Sigmoid colon (tissue), 7 donors: ENCODE data around the gene APPBP2. TPM values are rescaled to one million over a fixed set of nuclear protein-coding genes. Genes with fewer than 3 reads are reported as not detected.
A peak's percentile ranks its signal among the peaks of the same experiment; 100 is the strongest.

Source experiments
- DNase-seq: peaks from one replicate; pipeline ENCODE4 v3.0.0-alpha.2; 2019
- H3K27ac ChIP-seq, 4 donors: fragments of 200-600 bp; sonication (generic); one replicate each; pipeline ENCODE4 v1.5.1; 2016 to 2019; ENCODE audit warnings: mild to moderate bottlenecking in 1 of 4
- H3K27me3 ChIP-seq, 3 donors: fragments of 200-600 bp; sonication (generic); one replicate each; pipeline ENCODE4 v1.5.1; 2019; ENCODE audit warnings: mild to moderate bottlenecking in 1 of 3
- H3K36me3 ChIP-seq, 4 donors: fragments of 200-600 bp; sonication (generic); one replicate each; pipeline ENCODE4 v1.5.1; 2016 to 2019
- H3K4me1 ChIP-seq, 4 donors: fragments of 200-600 bp; sonication (generic); one replicate each; pipeline ENCODE4 v1.5.1; 2017 to 2019
- H3K4me3 ChIP-seq, 4 donors: fragments of 200-600 bp; sonication (generic); one replicate each; pipeline ENCODE4 v1.5.1; 2017 to 2019; ENCODE audit warnings: mild to moderate bottlenecking in 2 of 4, moderate library complexity in 1 of 4
- H3K9me3 ChIP-seq, 4 donors: fragments of 200-600 bp in 3 of 4; sonication (generic) in 3 of 4; one replicate each; pipeline versions ENCODE4 v1.5.1 to v1.6.1; 2013 to 2019
- CTCF ChIP-seq, 4 experiments: fragments of 450-650 bp in 3 of 4; fragments of 200-600 bp in 1 of 4; IDR thresholded peaks; one replicate each; pipeline ENCODE4 v1.5.1; 2016 to 2019; ENCODE audit warnings: antibody characterized with exemption in 4 of 4, mild to moderate bottlenecking in 3 of 4, moderate library complexity in 2 of 4
- EP300 ChIP-seq, 4 donors: sonication (generic); formaldehyde crosslinking; IDR thresholded peaks; one replicate each; pipeline ENCODE4 v1.6.1; 2017; ENCODE audit warnings: antibody characterized with exemption in 4 of 4
- POLR2A ChIP-seq, 2 donors: fragments of 450-650 bp; IDR thresholded peaks; one replicate each; pipeline ENCODE4 v1.6.1; 2016; ENCODE audit warnings: antibody characterized with exemption in 2 of 2, mild to moderate bottlenecking in 2 of 2, moderate library complexity in 2 of 2
- POLR2AphosphoS5 ChIP-seq, 4 donors: sonication (generic); formaldehyde crosslinking; IDR thresholded peaks; one replicate each; pipeline ENCODE4 v1.6.1; 2017; ENCODE audit warnings: antibody characterized with exemption in 4 of 4
- WGBS, 2 donors: extraction: QIAGEN DNeasy Blood & Tissue Kit; methylation state at CpG; one replicate each; pipeline ENCODE4 v1.1.7; 2013; 5-methylcytosine and 5-hydroxymethylcytosine counted together
- intact Hi-C: fragments of 100-400 bp; cut with DNase I; formaldehyde crosslinking; loops from one replicate; pipeline ENCODE4 v1.15.1; 2023
- polyA plus RNA-seq, 3 donors: library from polyadenylated mRNA; stranded (reverse); fragments of 200-250 nt; gene quantifications; one replicate each; pipeline ENCODE4 v1.2.3, GENCODE V29; 2013
- total RNA-seq, 4 donors: library from RNA; depleted of rRNA; stranded (reverse); fragments of >200 nt; gene quantifications; one replicate each; pipeline ENCODE4 v1.1.0, GENCODE V29; 2016
- donor health status: healthy with polysubstance abuse.
- donor health status: Bipolar disorder and iron deficiency.
- donor health status: healthy.

APPBP2 gene
- total and polyA plus RNA-seq, 7 donors, result 7.9 to 36.0 (median 26.2) TPM

- no peak overlapping the region for H3K27ac ChIP-seq
- no peaks in the 10 kb centered on the region for H3K36me3 ChIP-seq
- no peak for TF ChIP-seq POLR2A (IDR thresholded peaks at IDR 0.05)
- H3K4me1 ChIP-seq, result peaks cover 0 to 16% (median 12%) of the 10 kb centered on the region in 4 donors
- 93 to 95% methylated on average over 3 of the region's 3 CpGs for WGBS, 2 donors
- intact Hi-C loops, result no loop called here
- no peak for DNase-seq
- H3K27me3 ChIP-seq, result no peaks in the 10 kb centered on the region
- H3K4me3 ChIP-seq, result no peak overlapping the region
- no peaks in the 10 kb centered on the region for H3K9me3 ChIP-seq
Measured at GRCh38 chr17:60528828-60529227, 2.8 kb upstream of the APPBP2 start.

GRCh38 chr17:60527701-60528100 lies 1.7 kb upstream of the APPBP2 start:
- TF ChIP-seq CTCF (IDR thresholded peaks at IDR 0.05) (no peak), POLR2A (IDR thresholded peaks at IDR 0.05) (no peak), POLR2AphosphoS5 (IDR thresholded peaks at IDR 0.05) (no peak), EP300 (IDR thresholded peaks at IDR 0.05) (no peak)
- H3K36me3 ChIP-seq, result no peaks in the 10 kb centered on the region
- H3K4me1 ChIP-seq, result peaks cover 0 to 27% (median 24%) of the 10 kb centered on the region in 4 donors
- no peaks in the 10 kb centered on the region for H3K27me3 ChIP-seq
- no peak overlapping the region for H3K27ac ChIP-seq
- no peaks in the 10 kb centered on the region for H3K9me3 ChIP-seq
- no peak overlapping the region for H3K4me3 ChIP-seq
- WGBS, 2 donors, result 95 to 97% methylated on average over 2 of the region's 2 CpGs
- DNase-seq, result no peak
- intact Hi-C loops, result loop anchor here (2.0 kb wide), 1 partner anchor 111 kb away; no protein-coding TSS in a partner anchor

GRCh38 chr17:60526726-60527125 lies 684 bp upstream of the APPBP2 start:
- Histone ChIP-seq H3K4me1 (peaks cover 0 to 37% (median 33%) of the 10 kb centered on the region in 4 donors), H3K4me3 (peak overlapping the region; percentile 79 to 90 (median 82)), H3K9me3 (no peaks in the 10 kb centered on the region), H3K36me3 (no peaks in the 10 kb centered on the region), H3K27me3 (no peaks in the 10 kb centered on the region), H3K27ac (peak overlapping the region; percentile 98 to 99 (median 98))
- TF ChIP-seq POLR2A (IDR thresholded peaks at IDR 0.05) (no peak), CTCF (IDR thresholded peaks at IDR 0.05) (no peak), EP300 (IDR thresholded peaks at IDR 0.05) (no peak), POLR2AphosphoS5 (IDR thresholded peaks at IDR 0.05) (no peak)
- no peak for DNase-seq
- intact Hi-C loops, result loop anchor here (2.0 kb wide), 1 partner anchor 112 kb away; no protein-coding TSS in a partner anchor
- 4 to 15% methylated on average over 6 of the region's 6 CpGs for WGBS, 2 donors

- no peaks in the 10 kb centered on the region for H3K9me3 ChIP-seq
- H3K36me3 ChIP-seq, result no peaks in the 10 kb centered on the region
- TF ChIP-seq POLR2A (IDR thresholded peaks at IDR 0.05) (no peak), EP300 (IDR thresholded peaks at IDR 0.05) (no peak), CTCF (IDR thresholded peaks at IDR 0.05) (no peak), POLR2AphosphoS5 (IDR thresholded peaks at IDR 0.05) (no peak)
- intact Hi-C loops, result loop anchor here (1.0 to 2.0 kb wide), 3 partner anchors 43 to 133 kb away; partner anchors contain the start of genes PPM1D and USP32
- H3K27me3 ChIP-seq, result no peaks in the 10 kb centered on the region
- H3K27ac ChIP-seq, result peak overlapping the region; percentile 98 to 99 (median 98)
- H3K4me1 ChIP-seq, result peaks cover 0 to 50% (median 44%) of the 10 kb centered on the region in 4 donors
- DNase-seq, result peak; percentile 62
- peak overlapping the region; percentile 79 to 90 (median 82) for H3K4me3 ChIP-seq
- 0 to 1% methylated on average over 11 of the region's 11 CpGs for WGBS, 2 donors
Measured at GRCh38 chr17:60525328-60525684, 736 bp downstream of the APPBP2 start.

- Histone ChIP-seq H3K27ac (peak overlapping the region; percentile 98 to 99 (median 98)), H3K27me3 (no peaks in the 10 kb centered on the region), H3K4me3 (peak overlapping the region; percentile 79 to 90 (median 82)), H3K9me3 (no peaks in the 10 kb centered on the region), H3K36me3 (peaks cover 0 to 5% (median 0%) of the 10 kb centered on the region in 4 donors), H3K4me1 (peaks cover 0 to 50% (median 44%) of the 10 kb centered on the region in 4 donors)
- intact Hi-C loops, result loop anchor here (1.0 to 2.0 kb wide), 3 partner anchors 44 to 132 kb away; partner anchors contain the start of genes PPM1D and USP32
- TF ChIP-seq CTCF (IDR thresholded peaks at IDR 0.05) (no peak), EP300 (IDR thresholded peaks at IDR 0.05) (no peak), POLR2AphosphoS5 (IDR thresholded peaks at IDR 0.05) (no peak), POLR2A (IDR thresholded peaks at IDR 0.05) (no peak)
- 9 to 24% methylated on average over 9 of the region's 9 CpGs for WGBS, 2 donors
- no peak for DNase-seq
Measured at GRCh38 chr17:60524463-60525327, 1.3 kb downstream of the APPBP2 start.
